ENCODE results near the gene RTKN2.
"Not testable (repeated sequence)": the region's sequence is repeated elsewhere in the genome, so short reads cannot be mapped to it uniquely, and the experiment has no call there.

- not testable (repeated sequence) for TF ChIP-seq CTCF (IDR thresholded peaks at IDR 0.05; ENCODE audit: low read depth, low read length, poor library complexity, severe bottlenecking); EZH2phosphoT487 (IDR thresholded peaks at IDR 0.05; ENCODE audit: borderline replicate concordance, low read length)
Measured at GRCh38 chr10:62242965-62243646, 25.5 kb downstream of the RTKN2 start.
